GM19043 (cell line): ENCODE data around the gene UCP2.

ENCODE experiments used
- ATAC-seq: cut with Tn5 transposase; IDR thresholded peaks from one replicate; pipeline ENCODE4 v1.9.1; 2021; ENCODE audit warnings: low read depth; ENCODE audit not compliant: unreplicated experiment

UCP2 gene

GRCh38 chr11:73972620-73973449 lies 9.8 kb downstream of the UCP2 start:
- no peak for ATAC-seq

- ATAC-seq, result no peak
Observed at GRCh38 chr11:73972187-73972586, 10.5 kb downstream of the UCP2 start.

GRCh38 chr11:73971175-73971719 lies 11.4 kb downstream of the UCP2 start:
- ATAC-seq, result no peak

- no peak for ATAC-seq
Observed at GRCh38 chr11:73969991-73970800, 12.4 kb downstream of the UCP2 start.

GRCh38 chr11:73969091-73969490 lies 13.6 kb downstream of the UCP2 start:
- no peak for ATAC-seq

GRCh38 chr11:73968356-73968966 lies 14.2 kb downstream of the UCP2 start:
- ATAC-seq, result no peak

GRCh38 chr11:73965764-73966121 lies 16.9 kb downstream of the UCP2 start:
- ATAC-seq, result no peak

- ATAC-seq, result no peak
Observed at GRCh38 chr11:73965076-73965763, 17.4 kb downstream of the UCP2 start.

GRCh38 chr11:73963861-73964260 lies 18.8 kb downstream of the UCP2 start:
- ATAC-seq, result no peak

GRCh38 chr11:73962101-73962705 lies 20.4 kb downstream of the UCP2 start:
- ATAC-seq, result no peak

GRCh38 chr11:73961321-73961720 lies 21.3 kb downstream of the UCP2 start:
- ATAC-seq, result no peak

GRCh38 chr11:73958521-73959141 lies 24.0 kb downstream of the UCP2 start:
- ATAC-seq, result no peak

- no peak for ATAC-seq
Observed at GRCh38 chr11:73957654-73958361, 24.8 kb downstream of the UCP2 start.

GRCh38 chr11:73956876-73957653 lies 25.6 kb downstream of the UCP2 start:
- ATAC-seq, result no peak

GRCh38 chr11:73951797-73952196 lies 30.8 kb downstream of the UCP2 start:
- no peak for ATAC-seq

GRCh38 chr11:73950869-73951710 lies 31.6 kb downstream of the UCP2 start, which contains the start of gene DNAJB13:
TSS of gene DNAJB13 (plus strand) at chr11:73951026. CDS start at chr11:73951070, 44 bp downstream.
- peak; percentile 86 for ATAC-seq

- no peak for ATAC-seq
Observed at GRCh38 chr11:73949912-73950311, 32.7 kb downstream of the UCP2 start.
